GM12878 (cell line): ENCODE data around the gene CD84. TPM values are rescaled to one million over a fixed set of nuclear protein-coding genes. Genes with fewer than 3 reads are reported as not detected.
A peak's percentile ranks its signal among the peaks of the same experiment; 100 is the strongest.

Source experiments
- CREB1 ChIP-seq: IDR thresholded peaks from 2 replicates; pipeline ENCODE4 v1.6.1; 2012; ENCODE audit warnings: low read depth, mild to moderate bottlenecking, inconsistent platforms
- CREM ChIP-seq: IDR thresholded peaks from 2 replicates; pipeline ENCODE4 v1.6.1; 2014; ENCODE audit warnings: antibody characterized with exemption, low read depth
- CUX1 ChIP-seq: IDR thresholded peaks from 2 replicates; pipeline ENCODE4 v1.6.1; 2012; ENCODE audit warnings: improper control_type of control experiment, low read depth, low read length; ENCODE audit not compliant: insufficient replicate concordance
- EED ChIP-seq: sonication (generic); IDR thresholded peaks from 2 replicates; pipeline ENCODE4 v1.6.1; 2016; ENCODE audit warnings: antibody characterized with exemption, low read depth
- ESRRA ChIP-seq: IDR thresholded peaks from 2 replicates; pipeline ENCODE4 v1.6.1; 2012; ENCODE audit warnings: mild to moderate bottlenecking, low read length, improper control_type of control experiment
- FOS ChIP-seq: IDR thresholded peaks from 3 replicates; pipeline ENCODE4 v1.6.1; 2011; ENCODE audit warnings: borderline replicate concordance; ENCODE audit not compliant: insufficient read length; ENCODE audit errors: extremely low read depth
- HDAC6 ChIP-seq: fragments of 200-600 bp; sonication (generic); IDR thresholded peaks from one replicate; pipeline ENCODE4 v1.8.0; 2017; ENCODE audit warnings: antibody characterized with exemption; ENCODE audit not compliant: unreplicated experiment
- LARP7 ChIP-seq: fragments of 450-650 bp; IDR thresholded peaks from 2 replicates; pipeline ENCODE4 v1.6.1; 2017; ENCODE audit warnings: mild to moderate bottlenecking
- PAX5 ChIP-seq: IDR thresholded peaks from 2 replicates; pipeline ENCODE4 v1.6.1; 2011; ENCODE audit warnings: low read depth, low read length, borderline replicate concordance
- POLR2AphosphoS5 ChIP-seq: IDR thresholded peaks from 2 replicates; pipeline ENCODE4 v1.6.1; 2011; ENCODE audit warnings: mild to moderate bottlenecking, low read length, inconsistent platforms
- POU2F2 ChIP-seq: IDR thresholded peaks from 3 replicates; pipeline ENCODE4 v1.6.1; 2011; ENCODE audit warnings: low read depth, mild to moderate bottlenecking, low read length, borderline replicate concordance
- RAD51 ChIP-seq: fragments of 450-650 bp; IDR thresholded peaks from 2 replicates; pipeline ENCODE4 v1.6.1; 2016; ENCODE audit warnings: moderate library complexity, mild to moderate bottlenecking, inconsistent platforms
- STAT3 ChIP-seq: IDR thresholded peaks from 2 replicates; pipeline ENCODE4 v1.6.1; 2011; ENCODE audit warnings: low read depth, low read length, improper control_type of control experiment
- ZBTB11 ChIP-seq: fragments of 450-650 bp; formaldehyde crosslinking; IDR thresholded peaks from 2 replicates; pipeline ENCODE4 v1.5.0; 2022; ENCODE audit warnings: mild to moderate bottlenecking, missing genetic modification characterization
- ZBTB40 ChIP-seq: fragments of 450-650 bp; IDR thresholded peaks from 2 replicates; pipeline ENCODE4 v1.6.1; 2016; ENCODE audit warnings: mild to moderate bottlenecking, moderate library complexity, borderline replicate concordance
- ZNF207 ChIP-seq: fragments of 450-650 bp; IDR thresholded peaks from 2 replicates; pipeline ENCODE4 v1.6.1; 2014; ENCODE audit warnings: antibody characterized with exemption, mild to moderate bottlenecking, borderline replicate concordance
- polyA plus RNA-seq, 11 experiments: library from polyadenylated mRNA; depleted of rRNA in 4 of 11; unstranded in 6 of 11; stranded (reverse) in 5 of 11; fragments of >200 nt; fragmentation: Nextera tagmentation in 4 of 11; fragmentation: Illumina TruSeq in 1 of 11; extraction: Ambion mirVana in 4 of 11; extraction: Trizol in 1 of 11; gene quantifications; 1 replicate in 1 of 11; 2 replicates in 10 of 11; pipeline versions ENCODE4 v1.2.1 to v1.2.3, GENCODE V29; 2011 to 2016; ENCODE audit warnings: inconsistent platforms in 2 of 11, missing spikeins in 2 of 11, low read depth in 1 of 11
- total RNA-seq, 4 experiments: library from RNA; depleted of rRNA in 3 of 4; stranded (reverse); fragments of >200 nt in 3 of 4; fragmentation: Illumina TruSeq in 1 of 4; extraction: Trizol in 1 of 4; gene quantifications; 2 replicates each; pipeline versions ENCODE4 v1.2.1 to v1.2.3, GENCODE V29; 2013 to 2021

CD84 gene
- total and polyA plus RNA-seq, 10 of the 15 experiments (the other 5 are each of a cell fraction or from before 2014, with no cell fraction given), result 3.4 to 20.3 (median 11.7) TPM

- TF ChIP-seq ZBTB40 (no peak), LARP7 (no peak), CUX1 (peak; percentile 91), PAX5 (peak; percentile 80), STAT3 (peak; percentile 32; the same call in 1 of the 2 replicates), POU2F2 (peak; percentile 63; the same call in 2 of the 3 replicates), RAD51 (no peak), ZNF207 (no peak), CREM (peak; percentile 76), EED (peak; percentile 94), ESRRA (no peak), FOS (no peak), HDAC6 (no peak), CREB1 (no peak), POLR2AphosphoS5 (peak; percentile 63; the same call in 1 of the 2 replicates), ZBTB11 (no peak)
Observed at GRCh38 chr1:160548960-160549664, 30.2 kb downstream of the CD84 start (continued).
